Measurements from ENCODE around the gene RGS5. TPM values are rescaled to one million over a fixed set of nuclear protein-coding genes. Genes with fewer than 3 reads are reported as not detected.

The RGS5 gene
- total and polyA plus RNA-seq, 12 donors: 56.5 to 660 (median 183) TPM

DNA sequence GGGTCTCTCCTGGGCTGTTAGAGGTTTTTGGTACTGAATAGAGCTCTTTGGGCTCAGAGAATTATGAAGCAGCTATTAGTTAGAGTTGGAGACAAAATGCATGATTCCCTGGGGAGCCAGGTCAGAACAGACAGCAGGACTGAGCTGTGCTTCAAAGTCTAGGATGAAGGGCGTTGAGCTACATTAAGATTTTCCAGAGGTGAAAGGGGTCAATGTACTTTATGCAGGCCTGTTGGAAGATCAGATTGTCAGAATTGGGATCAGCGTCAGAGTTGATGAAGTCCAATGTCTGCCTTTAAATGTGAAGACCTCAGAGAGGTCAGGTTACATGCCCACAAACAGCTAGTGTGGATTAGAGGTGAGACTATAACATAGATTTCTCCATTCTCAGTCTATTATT lies 53.8 kb downstream of the RGS5 start:
- H3K27me3 ChIP-seq: no peaks in the 10 kb centered on the region
- H3K4me3 ChIP-seq: no peak overlapping the region
- intact Hi-C loops (cut with DNase I): no loop called here
- no peak for TF ChIP-seq POLR2A (IDR thresholded peaks at IDR 0.05)
- TF ChIP-seq, protein P1, sequence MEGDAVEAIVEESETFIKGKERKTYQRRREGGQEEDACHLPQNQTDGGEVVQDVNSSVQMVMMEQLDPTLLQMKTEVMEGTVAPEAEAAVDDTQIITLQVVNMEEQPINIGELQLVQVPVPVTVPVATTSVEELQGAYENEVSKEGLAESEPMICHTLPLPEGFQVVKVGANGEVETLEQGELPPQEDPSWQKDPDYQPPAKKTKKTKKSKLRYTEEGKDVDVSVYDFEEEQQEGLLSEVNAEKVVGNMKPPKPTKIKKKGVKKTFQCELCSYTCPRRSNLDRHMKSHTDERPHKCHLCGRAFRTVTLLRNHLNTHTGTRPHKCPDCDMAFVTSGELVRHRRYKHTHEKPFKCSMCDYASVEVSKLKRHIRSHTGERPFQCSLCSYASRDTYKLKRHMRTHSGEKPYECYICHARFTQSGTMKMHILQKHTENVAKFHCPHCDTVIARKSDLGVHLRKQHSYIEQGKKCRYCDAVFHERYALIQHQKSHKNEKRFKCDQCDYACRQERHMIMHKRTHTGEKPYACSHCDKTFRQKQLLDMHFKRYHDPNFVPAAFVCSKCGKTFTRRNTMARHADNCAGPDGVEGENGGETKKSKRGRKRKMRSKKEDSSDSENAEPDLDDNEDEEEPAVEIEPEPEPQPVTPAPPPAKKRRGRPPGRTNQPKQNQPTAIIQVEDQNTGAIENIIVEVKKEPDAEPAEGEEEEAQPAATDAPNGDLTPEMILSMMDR (IDR thresholded peaks at IDR 0.05): no peak
- no peaks in the 10 kb centered on the region for H3K36me3 ChIP-seq (replicated peaks in 1 of 2)
- 85 to 96% (median 91%) methylated on average over 2 of the region's 2 CpGs for WGBS, 4 donors
- no peak overlapping the region for H3K27ac ChIP-seq
- no peaks in the 10 kb centered on the region for H3K4me1 ChIP-seq (replicated peaks in 1 of 2)
- no peaks in the 10 kb centered on the region for H3K9me3 ChIP-seq (replicated peaks in 1 of 3)
- no peak for DNase-seq

DNA sequence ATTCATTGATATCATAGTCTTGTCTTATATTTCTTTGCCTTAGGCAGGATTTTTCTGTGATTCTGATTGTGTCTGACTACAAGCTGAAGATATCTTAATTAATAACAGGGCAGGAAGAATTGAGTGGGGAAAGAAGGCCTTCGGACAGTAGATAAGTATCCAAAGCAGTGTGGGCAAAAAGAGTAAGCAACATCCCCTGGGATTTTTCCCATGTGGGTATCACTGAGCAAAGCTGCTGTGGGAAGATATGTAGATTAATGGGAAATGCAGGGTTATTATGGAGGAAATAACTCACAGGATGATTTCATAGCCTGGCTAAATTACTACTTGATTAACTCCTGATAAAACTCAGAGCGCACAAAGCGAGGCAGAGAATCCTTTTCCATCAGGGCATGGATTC lies 55.7 kb downstream of the RGS5 start:
- 87 to 90% (median 89%) methylated on average over 3 of the region's 3 CpGs for WGBS, 4 donors
- no peak overlapping the region for H3K4me3 ChIP-seq

DNA sequence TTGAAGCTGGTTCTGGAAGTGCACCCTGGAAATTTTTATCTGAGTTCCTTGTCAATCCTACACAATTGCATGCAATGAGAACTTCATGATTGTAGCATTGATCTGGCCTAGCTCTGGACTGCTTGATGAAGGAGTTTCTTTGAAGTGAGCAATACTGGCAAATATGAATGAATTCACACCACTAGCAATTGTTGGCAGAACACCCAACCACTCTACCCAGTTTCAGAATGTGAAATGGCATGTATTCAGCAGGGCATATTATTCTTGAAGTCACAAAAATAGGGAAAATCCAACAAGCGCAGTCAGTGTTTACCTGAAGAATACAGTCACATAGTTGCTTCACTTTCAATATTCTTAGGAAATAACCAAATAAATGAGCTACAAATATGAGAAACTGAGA lies 57.3 kb downstream of the RGS5 start:
- WGBS, 4 donors: 95 to 98% (median 97%) methylated on average over 1 of the region's 1 CpG
- H3K27ac ChIP-seq: no peak overlapping the region
- no peaks in the 10 kb centered on the region for H3K27me3 ChIP-seq
- H3K4me1 ChIP-seq (replicated peaks in 1 of 2): no peaks in the 10 kb centered on the region
- TF ChIP-seq, protein P1 (IDR thresholded peaks at IDR 0.05): no peak
- no peak for TF ChIP-seq POLR2A (IDR thresholded peaks at IDR 0.05)
- H3K4me3 ChIP-seq: no peak overlapping the region
- DNase-seq: no peak
- H3K36me3 ChIP-seq (replicated peaks in 1 of 2): no peaks in the 10 kb centered on the region
- intact Hi-C loops (cut with DNase I): no loop called here
- no peaks in the 10 kb centered on the region for H3K9me3 ChIP-seq (replicated peaks in 1 of 3)

More for the DNA sequence above, 55.7 kb downstream of the RGS5 start:
- DNase-seq: no peak
- H3K36me3 ChIP-seq (replicated peaks in 1 of 2): no peaks in the 10 kb centered on the region
- H3K4me1 ChIP-seq (replicated peaks in 1 of 2): no peaks in the 10 kb centered on the region
- H3K27ac ChIP-seq: no peak overlapping the region
- TF ChIP-seq, protein P1 (IDR thresholded peaks at IDR 0.05): no peak
- TF ChIP-seq POLR2A (IDR thresholded peaks at IDR 0.05): no peak
- intact Hi-C loops (cut with DNase I): no loop called here
- no peaks in the 10 kb centered on the region for H3K27me3 ChIP-seq
- no peaks in the 10 kb centered on the region for H3K9me3 ChIP-seq (replicated peaks in 1 of 3)

DNA sequence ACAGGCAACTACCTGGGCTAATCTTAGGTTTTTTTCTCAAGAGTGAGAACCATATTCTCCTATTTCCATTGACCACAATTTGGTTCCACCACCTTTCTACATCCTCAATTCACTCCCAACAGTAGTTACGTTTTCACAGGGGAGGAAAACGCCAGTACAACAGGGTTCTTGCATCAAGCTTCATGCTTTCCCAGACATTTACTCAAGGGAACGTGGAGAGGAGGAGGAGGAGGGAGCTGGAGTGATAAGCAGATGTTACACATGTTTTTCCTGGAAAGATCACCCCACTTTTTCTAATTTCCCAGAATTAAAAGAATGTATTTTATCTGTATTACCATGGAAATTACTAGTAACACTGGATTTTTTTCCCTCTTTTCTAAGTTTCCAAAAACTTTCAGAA lies 58.3 kb downstream of the RGS5 start:
- no peak for DNase-seq
- intact Hi-C loops (cut with DNase I): no loop called here
- H3K4me1 ChIP-seq (replicated peaks in 1 of 2): no peaks in the 10 kb centered on the region
- H3K27ac ChIP-seq: no peak overlapping the region
- H3K4me3 ChIP-seq: no peak overlapping the region
- TF ChIP-seq, protein P1 (IDR thresholded peaks at IDR 0.05): no peak
- TF ChIP-seq POLR2A (IDR thresholded peaks at IDR 0.05): no peak
- no peaks in the 10 kb centered on the region for H3K36me3 ChIP-seq (replicated peaks in 1 of 2)
- 48 to 77% (median 69%) methylated on average over 3 of the region's 3 CpGs for WGBS, 4 donors
- H3K27me3 ChIP-seq: no peaks in the 10 kb centered on the region
- H3K9me3 ChIP-seq (replicated peaks in 1 of 3): no peaks in the 10 kb centered on the region
